HAP-1 (cell line): ENCODE results near the gene SUOX.
"Not testable (repeated sequence)": the region's sequence is repeated elsewhere in the genome, so short reads cannot be mapped to it uniquely, and the experiment has no call there.

ENCODE experiments used
- DNase-seq, 2 experiments: peaks; one replicate each; pipeline ENCODE4 v3.0.0-alpha.2; 2016 to 2020; ENCODE audit warnings: low spot score in 2 of 2
- H3K27me3 ChIP-seq: fragments of 250-450 bp; sonication (Bioruptor Pico); 2 replicates; pipeline ENCODE4 v1.5.1; 2020; ENCODE audit warnings: low read depth, mild to moderate bottlenecking, moderate library complexity
- H3K36me3 ChIP-seq: fragments of 250-450 bp; sonication (Bioruptor Pico); replicated peaks from 2 replicates; pipeline ENCODE4 v1.5.1; 2020; ENCODE audit warnings: mild to moderate bottlenecking
- H3K4me1 ChIP-seq: fragments of 250-450 bp; sonication (Bioruptor Pico); 2 replicates; pipeline ENCODE4 v1.5.1; 2020; ENCODE audit warnings: mild to moderate bottlenecking
- H3K4me3 ChIP-seq: fragments of 250-450 bp; sonication (Bioruptor Pico); 2 replicates; pipeline ENCODE4 v1.5.1; 2020; ENCODE audit warnings: mild to moderate bottlenecking, moderate library complexity
- H3K9me3 ChIP-seq: fragments of 250-450 bp; sonication (Bioruptor Pico); 2 replicates; pipeline ENCODE4 v1.5.1; 2020; ENCODE audit warnings: mild to moderate bottlenecking, moderate library complexity
- in situ Hi-C: fragments of 300-500 bp; cut with MboI; formaldehyde crosslinking; loops from 3 replicates; pipeline ENCODE4 v1.14.3; 2020; ENCODE audit warnings: low sequenced_read_pairs, inconsistent platforms, mixed read lengths

SUOX gene

DNA sequence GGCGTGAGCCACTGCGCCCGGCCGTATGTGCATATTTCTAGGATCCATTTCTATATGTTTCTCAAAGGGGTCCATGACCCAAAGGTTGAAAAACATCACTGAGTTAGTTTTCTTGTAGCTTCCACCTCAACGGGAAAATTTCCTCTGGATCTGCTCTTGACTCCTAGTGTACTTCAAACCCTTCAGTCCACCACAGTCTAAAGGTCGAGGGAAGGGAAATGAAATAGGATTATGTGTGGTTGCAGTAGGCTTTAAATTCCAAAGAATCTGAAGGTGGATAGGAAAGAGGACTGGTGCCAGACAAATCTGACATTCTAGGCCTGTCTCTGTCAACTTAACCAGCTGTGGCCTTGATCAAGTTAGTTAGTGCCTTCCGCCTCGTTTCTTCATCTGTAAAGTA, 1.7 kb upstream of the SUOX start:
- in situ Hi-C loops: no loop called here
- H3K36me3 ChIP-seq: peaks cover 42% of the 10 kb centered on the region
- H3K4me1 ChIP-seq: no peaks in the 10 kb centered on the region; the same call in 1 of the 2 replicates

DNA sequence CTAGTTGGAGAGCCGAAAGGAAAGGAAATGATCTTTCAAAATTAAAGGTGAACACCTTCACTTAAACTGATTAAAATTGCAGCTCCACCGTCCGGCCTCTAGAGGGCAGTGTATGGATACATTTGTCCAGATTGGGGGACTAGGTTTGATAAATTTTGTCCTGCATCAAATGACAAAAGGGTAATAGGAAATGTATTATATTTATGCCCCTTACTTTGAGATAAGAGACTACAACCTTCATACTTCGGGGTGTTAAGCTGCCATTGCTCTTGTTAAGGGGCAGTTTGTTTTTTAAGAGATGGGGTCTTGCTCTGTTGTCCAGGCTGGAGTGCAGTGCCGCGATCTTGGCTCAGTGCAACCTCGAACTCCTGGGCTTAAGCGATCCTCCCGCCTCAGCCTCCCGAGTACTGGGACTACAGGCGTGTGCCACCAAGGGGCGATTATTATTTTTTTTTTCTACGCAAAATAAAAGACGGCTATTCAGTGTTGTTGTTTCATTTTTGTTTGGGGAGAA, 818 bp upstream of the SUOX start:
- H3K27me3 ChIP-seq: no peaks in the 10 kb centered on the region
- peaks cover 33% of the 10 kb centered on the region for H3K36me3 ChIP-seq
- H3K4me3 ChIP-seq: peak overlapping the region; percentile 60
- no peaks in the 10 kb centered on the region for H3K9me3 ChIP-seq
- in situ Hi-C loops: no loop called here
- peak; percentile 59 to 68 for DNase-seq
- no peaks in the 10 kb centered on the region; the same call in 1 of the 2 replicates for H3K4me1 ChIP-seq

More for the DNA sequence above, 1.7 kb upstream of the SUOX start:
- H3K9me3 ChIP-seq: no peaks in the 10 kb centered on the region
- H3K4me3 ChIP-seq: no peak overlapping the region
- H3K27me3 ChIP-seq: no peaks in the 10 kb centered on the region
- no peak for DNase-seq

DNA sequence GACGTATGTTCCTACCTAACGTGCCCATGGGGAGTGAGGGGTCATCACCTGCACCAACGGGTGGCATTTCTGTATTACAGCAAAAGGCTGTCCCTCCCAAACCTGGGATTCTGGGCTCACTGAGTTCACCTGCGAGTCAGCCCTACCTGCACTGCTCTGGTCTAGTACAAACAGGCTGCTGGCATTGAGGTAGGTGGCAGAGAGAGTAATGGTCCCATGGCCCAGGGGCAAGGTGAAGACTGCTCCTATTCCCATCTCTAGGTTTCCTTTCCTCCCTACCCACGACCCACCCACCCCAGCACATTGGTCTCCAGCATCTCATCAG, 421 bp downstream of the SUOX start:
- DNase-seq: no peak
- in situ Hi-C loops: no loop called here

DNA sequence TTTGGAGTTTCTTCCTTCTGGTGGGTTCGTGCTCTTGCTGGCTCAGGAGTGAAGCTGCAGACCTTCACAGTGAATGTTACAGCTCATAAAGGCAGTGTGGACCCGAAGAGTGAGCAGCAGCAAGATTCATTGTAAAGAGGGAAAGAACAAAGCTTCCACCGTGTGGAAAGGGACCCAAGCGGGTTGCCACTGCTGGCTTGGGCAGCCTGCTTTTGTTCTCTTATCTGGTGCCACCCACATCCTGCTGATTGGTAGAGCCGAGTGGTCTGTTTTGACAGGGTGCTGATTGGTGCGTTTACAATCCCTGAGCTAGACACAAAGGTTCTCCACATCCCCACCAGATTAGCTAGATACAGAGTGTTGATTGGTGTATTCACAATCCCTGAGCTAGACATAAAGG, 2.4 kb downstream of the SUOX start:
- H3K4me3 ChIP-seq, H3K36me3 ChIP-seq, in situ Hi-C loops, H3K27me3 ChIP-seq, H3K9me3 ChIP-seq, DNase-seq, H3K4me1 ChIP-seq: not testable (repeated sequence)

More for the DNA sequence above, 421 bp downstream of the SUOX start:
- Histone ChIP-seq H3K4me1 (no peaks in the 10 kb centered on the region; the same call in 1 of the 2 replicates), H3K9me3 (no peaks in the 10 kb centered on the region), H3K36me3 (peaks cover 22% of the 10 kb centered on the region), H3K27me3 (no peaks in the 10 kb centered on the region), H3K4me3 (peak overlapping the region; percentile 60)

DNA sequence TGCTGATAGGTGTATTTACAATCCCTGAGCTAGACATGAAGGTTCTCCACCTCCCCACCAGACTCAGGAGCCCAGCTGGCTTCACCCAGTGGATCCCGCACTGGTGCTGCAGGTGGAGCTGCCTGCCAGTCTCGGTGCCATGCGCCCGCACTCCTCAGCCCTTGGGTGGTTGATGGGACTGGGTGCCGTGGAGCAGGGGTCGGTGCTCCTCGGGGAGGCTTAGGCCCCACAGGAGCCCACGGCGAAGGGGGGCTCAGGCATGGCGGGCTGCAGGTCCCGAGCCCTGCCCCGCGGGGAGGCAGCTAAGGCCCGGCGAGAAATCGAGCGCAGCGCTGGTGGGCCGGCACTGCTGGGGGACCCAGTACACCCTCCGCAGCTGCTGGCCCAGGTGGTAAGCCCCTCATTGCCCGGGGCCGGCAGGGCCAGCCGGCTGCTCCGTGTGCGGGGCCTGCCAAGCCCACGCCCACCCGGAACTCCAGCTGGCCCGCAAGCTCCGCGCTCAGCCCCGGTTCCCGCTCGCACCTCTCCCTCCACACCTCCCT, 3.0 kb downstream of the SUOX start:
- H3K27me3 ChIP-seq, H3K4me1 ChIP-seq, H3K4me3 ChIP-seq, DNase-seq, H3K9me3 ChIP-seq, in situ Hi-C loops, H3K36me3 ChIP-seq: not testable (repeated sequence)

DNA sequence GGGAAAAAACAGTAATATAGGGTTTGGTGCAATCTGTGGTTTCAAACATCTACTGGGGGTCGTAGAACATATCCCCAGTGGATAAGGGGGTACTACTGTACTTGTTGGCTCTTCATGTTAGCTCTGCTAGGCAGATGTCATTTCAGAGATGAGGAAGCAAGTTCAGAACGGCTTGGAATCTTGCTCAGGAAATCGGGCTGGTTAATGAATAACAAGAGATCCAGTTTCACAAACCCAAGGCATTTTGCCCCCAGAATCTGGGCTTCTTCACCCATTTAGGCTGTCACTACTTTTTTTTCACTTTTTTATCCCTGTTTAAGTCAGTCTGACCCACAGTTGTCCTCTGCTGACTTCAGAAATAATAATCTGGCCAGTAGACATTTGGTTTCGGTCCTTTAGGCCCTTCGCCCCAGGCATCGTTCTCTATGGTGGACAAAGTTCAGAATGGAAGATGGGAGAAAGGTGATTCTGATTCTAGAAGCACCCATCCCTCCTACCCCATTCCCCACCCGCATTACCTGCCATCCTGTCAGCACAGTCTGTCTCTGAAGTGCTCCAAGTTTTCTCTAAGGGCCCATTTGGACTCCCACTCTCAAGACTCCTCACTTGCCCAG, 4.5 kb downstream of the SUOX start:
- Histone ChIP-seq H3K4me3 (no peak overlapping the region), H3K9me3 (no peaks in the 10 kb centered on the region), H3K36me3 (no peaks in the 10 kb centered on the region), H3K27me3 (no peaks in the 10 kb centered on the region), H3K4me1 (no peaks in the 10 kb centered on the region; the same call in 1 of the 2 replicates)
- in situ Hi-C loops: no loop called here
- no peak for DNase-seq

DNA sequence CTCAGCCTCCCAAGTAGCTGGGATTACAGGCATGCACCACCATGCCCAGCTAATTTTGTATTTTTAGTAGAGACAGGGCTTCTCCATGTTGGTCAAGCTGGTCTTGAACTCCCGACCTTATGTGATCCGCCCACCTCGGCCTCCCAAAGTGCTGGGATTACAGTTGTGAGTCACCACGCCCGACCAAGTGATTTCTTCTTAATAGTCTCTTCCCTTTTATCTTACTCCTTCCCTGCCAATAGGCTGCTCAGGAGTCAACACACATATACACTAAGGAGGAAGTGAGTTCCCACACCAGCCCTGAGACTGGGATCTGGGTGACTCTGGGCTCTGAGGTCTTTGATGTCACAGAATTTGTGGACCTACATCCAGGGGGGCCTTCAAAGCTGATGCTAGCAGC, 6.3 kb downstream of the SUOX start:
- H3K9me3 ChIP-seq, in situ Hi-C loops, H3K36me3 ChIP-seq, H3K27me3 ChIP-seq, DNase-seq, H3K4me1 ChIP-seq, H3K4me3 ChIP-seq: not testable (repeated sequence)

DNA sequence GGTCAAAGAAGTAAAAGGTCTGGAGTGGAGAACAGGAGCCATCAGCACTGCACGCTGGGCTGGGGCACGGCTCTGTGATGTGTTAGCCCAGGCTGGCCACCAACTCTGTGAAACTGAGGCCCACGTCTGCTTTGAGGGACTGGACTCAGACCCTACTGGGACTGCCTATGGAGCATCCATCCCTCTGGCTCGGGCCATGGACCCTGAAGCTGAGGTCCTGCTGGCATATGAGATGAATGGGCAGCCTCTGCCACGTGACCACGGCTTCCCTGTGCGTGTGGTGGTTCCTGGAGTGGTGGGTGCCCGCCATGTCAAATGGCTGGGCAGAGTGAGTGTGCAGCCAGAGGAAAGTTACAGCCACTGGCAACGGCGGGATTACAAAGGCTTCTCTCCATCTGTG, 7.1 kb downstream of the SUOX start:
- in situ Hi-C loops: no loop called here
- no peaks in the 10 kb centered on the region for H3K9me3 ChIP-seq
- no peak overlapping the region for H3K4me3 ChIP-seq
- no peaks in the 10 kb centered on the region for H3K36me3 ChIP-seq
- DNase-seq: no peak
- no peaks in the 10 kb centered on the region for H3K27me3 ChIP-seq
- peaks cover 4% of the 10 kb centered on the region for H3K4me1 ChIP-seq

DNA sequence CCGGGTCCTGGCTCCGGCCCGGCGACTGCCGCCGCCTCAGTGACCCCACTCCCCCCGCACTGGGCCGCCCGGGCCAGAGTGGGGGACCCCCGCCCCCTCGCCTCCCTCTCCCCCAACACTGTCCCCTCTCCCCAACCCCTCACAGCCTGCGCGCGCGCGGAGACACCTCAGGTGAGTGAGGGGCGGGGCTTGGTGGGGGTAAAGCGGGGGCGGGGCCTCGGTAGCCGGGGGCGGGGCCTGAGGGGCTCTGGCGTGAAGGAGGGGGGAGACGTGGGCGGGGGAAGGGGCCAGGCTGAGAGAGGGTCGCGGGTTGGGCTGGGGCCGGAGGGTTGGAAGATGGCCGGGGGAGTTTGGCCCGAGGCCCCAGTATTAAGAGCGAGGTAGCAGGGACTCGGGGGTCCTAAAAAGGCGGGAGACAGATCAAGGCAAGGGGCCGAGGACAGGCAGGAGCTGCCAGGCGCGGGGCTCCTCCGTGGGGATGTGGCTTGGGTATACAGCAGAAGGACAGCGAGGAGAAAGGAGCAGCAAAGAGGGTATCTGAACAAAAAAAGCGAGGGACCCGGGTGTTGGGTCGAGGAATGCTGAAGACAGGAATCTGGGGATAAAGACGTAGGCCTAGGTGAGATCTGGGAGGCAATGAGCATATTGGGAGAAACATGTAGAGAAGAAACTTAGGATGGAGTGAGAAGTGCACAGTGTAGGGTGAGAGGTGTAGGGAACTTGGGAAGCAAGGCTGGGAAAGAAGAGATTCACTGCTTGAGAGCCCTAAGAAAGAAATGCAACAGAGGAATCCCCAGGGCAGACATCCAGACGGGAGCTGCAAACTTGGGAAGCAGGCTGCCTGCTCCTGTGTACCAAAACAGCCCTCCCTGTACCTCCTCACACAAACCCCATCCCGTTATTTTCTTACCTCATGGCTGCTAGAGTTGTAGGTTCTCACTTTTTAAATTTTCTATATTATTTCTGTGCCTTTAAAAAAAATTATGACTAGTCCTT, 10.8 kb downstream of the SUOX start:
- H3K27me3 ChIP-seq: no peaks in the 10 kb centered on the region
- H3K9me3 ChIP-seq: no peaks in the 10 kb centered on the region
- peak overlapping the region; percentile 43 for H3K4me3 ChIP-seq
- peaks cover 4% of the 10 kb centered on the region for H3K4me1 ChIP-seq
- DNase-seq: peak; percentile 20 to 82
- H3K36me3 ChIP-seq: no peaks in the 10 kb centered on the region
- in situ Hi-C loops: no loop called here

DNA sequence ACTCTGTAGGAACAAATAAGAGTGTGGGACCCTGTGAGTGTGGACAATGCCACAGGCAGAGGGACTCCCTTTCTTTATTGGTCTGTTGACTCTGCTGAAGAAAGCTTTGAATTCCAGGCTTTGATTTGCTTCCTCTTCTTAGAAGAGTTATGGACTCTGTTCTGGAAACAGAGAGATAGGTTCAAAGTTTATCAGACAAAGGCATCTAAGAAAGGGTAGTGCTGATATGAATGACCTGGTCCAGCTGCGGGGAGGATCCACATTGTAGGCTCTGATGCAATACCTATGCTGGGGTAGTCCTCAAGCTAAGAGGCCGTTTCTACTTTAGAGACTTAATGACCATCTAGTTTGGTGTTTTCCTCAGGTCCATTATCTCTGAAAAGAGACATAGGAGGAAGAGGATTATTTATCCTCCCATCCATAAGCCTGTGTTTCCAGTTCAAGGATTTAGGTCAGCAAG, 13.1 kb downstream of the SUOX start:
- Histone ChIP-seq H3K9me3 (no peaks in the 10 kb centered on the region), H3K4me3 (no peak overlapping the region), H3K4me1 (peaks cover 4% of the 10 kb centered on the region), H3K27me3 (no peaks in the 10 kb centered on the region), H3K36me3 (no peaks in the 10 kb centered on the region)
- no peak for DNase-seq
- in situ Hi-C loops: no loop called here

DNA sequence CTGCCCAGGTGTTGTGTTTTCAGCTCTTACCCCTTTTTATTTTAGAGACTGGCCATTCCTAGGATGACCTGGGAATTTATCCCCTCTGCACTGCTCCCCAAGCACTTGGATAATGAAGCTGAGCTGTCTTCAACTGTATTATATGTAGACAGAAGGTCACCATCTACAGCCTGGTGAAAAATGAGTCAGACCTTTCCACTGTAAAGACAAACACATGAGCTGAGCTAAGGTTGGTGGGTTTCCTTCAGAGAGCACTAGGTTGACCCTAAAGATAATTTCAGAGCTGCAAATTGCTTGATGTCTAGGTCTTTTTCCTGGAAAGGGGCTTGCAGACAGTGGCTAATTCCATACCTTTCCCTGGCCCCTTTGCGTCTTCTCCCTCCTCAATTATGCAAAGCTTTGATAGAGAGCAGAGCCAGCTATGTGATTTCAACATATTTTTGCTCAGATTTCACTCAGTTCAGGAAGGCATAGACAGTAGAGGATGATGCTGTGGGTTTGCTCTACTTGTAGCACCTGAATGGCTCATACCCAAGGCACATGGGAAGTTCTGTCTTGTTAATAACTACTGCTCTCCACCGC, 14.5 kb downstream of the SUOX start:
- Histone ChIP-seq H3K4me1 (peaks cover 4% of the 10 kb centered on the region), H3K36me3 (no peaks in the 10 kb centered on the region), H3K9me3 (no peaks in the 10 kb centered on the region), H3K27me3 (no peaks in the 10 kb centered on the region), H3K4me3 (no peak overlapping the region)
- DNase-seq: no peak
- in situ Hi-C loops: no loop called here

DNA sequence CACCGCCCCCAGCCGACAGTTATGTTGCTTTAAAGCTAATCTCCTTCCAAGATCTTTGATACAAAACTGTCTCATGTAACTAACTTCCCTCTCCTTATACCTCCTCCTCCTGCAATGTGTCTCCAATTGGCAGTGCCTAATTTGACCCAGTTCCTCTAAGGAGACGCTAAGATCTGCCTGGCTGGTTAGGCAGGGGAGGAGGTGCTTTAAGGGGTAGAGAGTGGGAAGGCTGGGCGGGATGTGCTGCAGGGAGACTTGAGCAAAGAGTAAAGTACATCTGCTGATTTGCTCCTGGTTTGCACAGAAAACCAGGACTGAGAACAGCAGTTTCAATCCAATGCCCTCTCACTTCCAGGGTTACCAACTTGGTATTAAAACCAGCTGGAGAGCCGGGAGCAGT, 16.4 kb downstream of the SUOX start:
- in situ Hi-C loops: no loop called here
- H3K4me1 ChIP-seq: no peaks in the 10 kb centered on the region
- H3K9me3 ChIP-seq: no peaks in the 10 kb centered on the region

DNA sequence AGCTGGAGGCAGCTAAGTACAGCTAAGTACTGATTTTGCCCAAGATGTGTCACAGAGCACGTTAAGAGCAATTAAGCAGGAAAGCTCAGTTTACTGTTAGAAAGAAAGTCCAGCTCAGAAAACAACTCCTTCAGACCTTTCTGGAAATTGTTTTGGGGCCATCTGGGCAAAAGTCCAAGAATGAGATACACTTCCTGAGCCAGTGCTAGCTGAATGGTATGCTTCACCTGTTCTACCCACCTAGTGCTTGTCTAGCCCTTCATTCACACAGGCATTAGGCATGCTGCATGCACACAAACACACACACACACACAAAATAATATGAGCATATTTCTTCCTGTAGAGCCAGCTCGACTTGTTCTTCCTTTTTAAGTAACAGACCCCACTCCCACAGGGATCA, 17.1 kb downstream of the SUOX start:
- no peaks in the 10 kb centered on the region for H3K27me3 ChIP-seq
- H3K36me3 ChIP-seq: no peaks in the 10 kb centered on the region
- in situ Hi-C loops: no loop called here
- no peak overlapping the region for H3K4me3 ChIP-seq
- no peaks in the 10 kb centered on the region for H3K4me1 ChIP-seq
- no peaks in the 10 kb centered on the region for H3K9me3 ChIP-seq
- no peak for DNase-seq

More for the DNA sequence above, 16.4 kb downstream of the SUOX start:
- no peaks in the 10 kb centered on the region for H3K27me3 ChIP-seq
- H3K36me3 ChIP-seq: no peaks in the 10 kb centered on the region
- no peak overlapping the region for H3K4me3 ChIP-seq
- no peak for DNase-seq
